B cell (primary cell): ENCODE data around the gene EIF2AK2. TPM values are rescaled to one million over a fixed set of nuclear protein-coding genes. Genes with fewer than 3 reads are reported as not detected.

Experiments
- ATAC-seq: fragments of 200-7000 bp; cut with Tn5 transposase; one replicate; pipeline ENCODE4 v1.10.0; 2021; ENCODE audit warnings: low read depth, mild to moderate bottlenecking, moderate number of reproducible peaks, moderate library complexity
- CTCF ChIA-PET: fragments of 350-600 bp; sonication (Branson Sonifier 250); formaldehyde crosslinking; loops from one replicate; lab custom pipeline; 2021; ENCODE audit warnings: antibody characterized with exemption, inconsistent platforms; lab: Charles Lee
- POLR2A ChIA-PET: fragments of 350-600 bp; sonication (Branson Sonifier 250); formaldehyde crosslinking; loops from one replicate; lab custom pipeline; 2021; ENCODE audit warnings: antibody characterized with exemption; lab: Charles Lee
- DNase-seq: peaks from one replicate; pipeline ENCODE4 v3.0.0; 2013
- H2AFZ ChIP-seq: 2 replicates; pipeline ENCODE4 v1.6.1; 2012; ENCODE audit warnings: mild to moderate bottlenecking, low read depth, low read length; ENCODE audit not compliant: insufficient read depth, poor library complexity, severe bottlenecking
- H3K27ac ChIP-seq, 2 donors: 1 replicate in 1 of 2; 2 replicates in 1 of 2; pipeline ENCODE4 v1.5.1; 2012 to 2013; ENCODE audit warnings: low read length in 2 of 2, mild to moderate bottlenecking in 2 of 2, moderate library complexity in 1 of 2
- H3K27me3 ChIP-seq, 4 experiments: fragments of 200-600 bp in 1 of 4; sonication (generic) in 1 of 4; replicated peaks in 1 of 4; 1 replicate in 2 of 4; 2 replicates in 2 of 4; pipeline versions ENCODE4 v1.6.1 to v1.7.0; 2013 to 2016; ENCODE audit warnings: low read length in 3 of 4, mild to moderate bottlenecking in 2 of 4, mixed read lengths in 1 of 4, moderate library complexity in 1 of 4; ENCODE audit not compliant: insufficient read depth in 4 of 4, control insufficient read depth in 3 of 4; ENCODE audit errors: control extremely low read depth in 1 of 4
- H3K36me3 ChIP-seq, 2 experiments: replicated peaks in 1 of 2; 1 replicate in 1 of 2; 2 replicates in 1 of 2; pipeline versions ENCODE4 v1.6.1 to v1.7.1; 2013; ENCODE audit warnings: low read length in 1 of 2; ENCODE audit not compliant: insufficient read depth in 2 of 2, control insufficient read depth in 1 of 2; ENCODE audit errors: control extremely low read depth in 1 of 2, extremely low read depth in 1 of 2
- H3K4me1 ChIP-seq, 2 donors: fragments of 200-600 bp in 1 of 2; sonication (generic) in 1 of 2; 1 replicate in 1 of 2; 2 replicates in 1 of 2; pipeline versions ENCODE4 v1.5.1 to v1.6.1; 2013 to 2017; ENCODE audit warnings: low read length in 2 of 2; ENCODE audit not compliant: control insufficient read depth in 2 of 2, insufficient read depth in 2 of 2
- H3K4me2 ChIP-seq: replicated peaks from 2 replicates; pipeline ENCODE3; 2012; ENCODE audit warnings: mild to moderate bottlenecking, low read depth, low read length; ENCODE audit not compliant: poor library complexity, severe bottlenecking
- H3K4me3 ChIP-seq, 5 experiments: fragments of 200-600 bp in 1 of 5; sonication (generic) in 1 of 5; 1 replicate in 3 of 5; 2 replicates in 2 of 5; pipeline versions ENCODE4 v1.5.1 to v1.7.0; 2011 to 2016; ENCODE audit warnings: low read length in 4 of 5, mild to moderate bottlenecking in 4 of 5, low read depth in 2 of 5, control low read depth in 1 of 5, moderate library complexity in 1 of 5; ENCODE audit not compliant: insufficient read depth in 1 of 5; ENCODE audit errors: control extremely low read depth in 1 of 5, extremely low read depth in 1 of 5
- H3K79me2 ChIP-seq: fragments of 200-600 bp; sonication (generic); one replicate; pipeline ENCODE4 v1.6.0; 2016; ENCODE audit warnings: low read length; ENCODE audit not compliant: control insufficient read depth, insufficient read depth
- H3K9ac ChIP-seq: fragments of 200-600 bp; sonication (generic); 2 replicates; pipeline ENCODE4 v1.6.1; 2017; ENCODE audit warnings: mild to moderate bottlenecking, low read length, moderate library complexity
- H3K9me3 ChIP-seq, 3 donors: one replicate each; pipeline versions ENCODE4 v1.6.1 to v1.7.1; 2013; ENCODE audit warnings: low read length in 2 of 3; ENCODE audit not compliant: control insufficient read depth in 2 of 3, insufficient read depth in 1 of 3; ENCODE audit errors: control extremely low read depth in 1 of 3
- H4K20me1 ChIP-seq: 2 replicates; pipeline ENCODE4 v1.6.0; 2012; ENCODE audit warnings: mild to moderate bottlenecking, low read length; ENCODE audit not compliant: insufficient read depth, control insufficient read depth, poor library complexity, severe bottlenecking
- H3K27ac Mint-ChIP-seq: one replicate; pipeline ENCODE4 v1.8.0; 2021; ENCODE audit warnings: mixed read lengths
- H3K27me3 Mint-ChIP-seq: one replicate; pipeline ENCODE4 v1.8.0; 2021; ENCODE audit warnings: mixed read lengths
- H3K4me1 Mint-ChIP-seq: one replicate; pipeline ENCODE4 v1.8.0; 2021; ENCODE audit warnings: mixed read lengths
- H3K4me3 Mint-ChIP-seq: one replicate; pipeline ENCODE4 v1.8.0; 2021; ENCODE audit warnings: mixed read lengths
- H3K9me3 Mint-ChIP-seq: one replicate; pipeline ENCODE4 v1.8.0; 2022; ENCODE audit warnings: mixed read lengths; ENCODE audit not compliant: insufficient read depth
- EZH2 ChIP-seq: IDR thresholded peaks from 2 replicates; pipeline ENCODE4 v1.6.1; 2012; ENCODE audit warnings: borderline replicate concordance, low read depth, mild to moderate bottlenecking, moderate library complexity, low read length; ENCODE audit not compliant: insufficient read depth, poor library complexity, severe bottlenecking
- WGBS: methylation state at CpG from one replicate; pipeline ENCODE4 v1.1.5; 2013; ENCODE audit warnings: missing lambda C conversion rate; ENCODE audit not compliant: insufficient coverage; 5-methylcytosine and 5-hydroxymethylcytosine counted together
- intact Hi-C: fragments of 100-400 bp; cut with micrococcal nuclease; formaldehyde crosslinking; loops from one replicate; pipeline ENCODE4 v1.10.0; 2022
- polyA plus RNA-seq: library from polyadenylated mRNA; depleted of rRNA; stranded (reverse); fragments of >200 nt; gene quantifications from 2 replicates; pipeline ENCODE4 v1.2.3, GENCODE V29; 2012
- total RNA-seq, 2 donors: library from RNA; stranded (reverse); fragments of 120-200 nt in 1 of 2; gene quantifications; 1 replicate in 1 of 2; 2 replicates in 1 of 2; pipeline versions ENCODE4 v1.2.3 to v1.2.4, GENCODE V29; 2013 to 2022
- TF ChIP-seq, protein P1 (sequence below): fragments of 200-600 bp; IDR thresholded peaks from one replicate; pipeline ENCODE4 v1.8.0; 2022; ENCODE audit warnings: antibody characterized with exemption, mild to moderate bottlenecking

The EIF2AK2 gene
- total and polyA plus RNA-seq, 2 donors (not counting 1 experiment from before 2014, with no cell fraction given) = 6.5 to 36.9 TPM

DNA sequence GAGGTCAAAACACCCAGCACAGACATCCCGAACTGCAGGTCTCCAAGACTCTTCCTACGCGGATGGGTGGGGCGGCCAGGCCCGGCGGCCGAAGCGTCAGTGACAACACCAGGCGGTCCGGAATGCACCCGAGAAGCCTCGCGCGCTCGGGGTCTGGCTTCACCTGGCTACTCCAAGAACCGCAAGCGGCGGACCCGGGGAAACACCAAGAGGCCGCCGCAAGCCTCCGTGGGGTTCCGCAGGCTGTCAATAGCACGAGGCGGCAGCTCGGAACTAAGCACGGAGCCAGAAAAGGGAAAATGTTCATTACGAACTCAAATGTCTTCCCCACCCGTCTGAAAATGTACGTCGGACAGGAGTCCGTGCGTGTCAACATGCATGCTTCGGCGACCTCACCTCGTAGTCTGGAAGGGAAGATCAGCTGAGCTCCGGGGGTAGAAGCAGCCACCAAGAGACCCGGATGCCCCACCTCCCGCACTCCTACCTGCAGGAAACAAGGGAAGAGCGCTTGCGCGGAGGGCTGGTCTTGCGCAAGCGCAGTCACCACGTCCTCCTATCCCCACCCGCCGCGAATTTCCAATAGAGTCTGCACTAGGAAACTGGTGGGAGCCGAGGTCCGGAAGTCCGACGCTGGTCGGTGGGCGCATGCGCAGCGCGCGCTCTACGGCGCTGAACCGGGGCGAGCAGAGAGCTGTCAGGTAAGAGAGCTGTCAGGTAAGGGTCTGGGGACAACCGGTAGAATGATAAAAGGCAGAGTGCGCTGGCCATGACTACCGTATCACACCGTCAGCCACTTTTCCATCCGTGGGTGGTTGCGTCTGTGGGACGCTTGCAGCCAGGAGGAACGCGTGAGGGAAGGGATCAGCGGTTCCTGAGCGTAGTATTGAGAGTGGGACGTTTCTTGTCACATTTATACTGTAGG lies 72.6 kb downstream of the EIF2AK2 start, which contains the start of the genes GPATCH11 and HEATR5B:
TSS of gene GPATCH11 (plus strand) at position 646 of the 922 bp plus-strand sequence. CDS start 3,864 bp downstream, outside the sequence.
TSS of gene HEATR5B (minus strand) at position 500 of the 922 bp plus-strand sequence. CDS start 958 bp downstream, outside the sequence.
- H3K4me1 ChIP-seq = peaks cover 67 to 73% of the 10 kb centered on the region in 2 donors

More for the DNA sequence above, 72.6 kb downstream of the EIF2AK2 start, which contains the start of the genes GPATCH11 and HEATR5B:
- ChIA-PET CTCF (no interaction called here), POLR2A (interaction anchor here (1.2 kb wide), 1 partner anchor 73 kb away, joined by 4 read pairs; the partner anchor contains the start of gene EIF2AK2)
- peak within 1 kb of the TSS; percentile 76 for H3K4me3 Mint-ChIP-seq
- no peaks in the 10 kb centered on the region for H3K9me3 Mint-ChIP-seq
- peak within 1 kb of the TSS; percentile 84 for H3K27ac Mint-ChIP-seq
- Histone ChIP-seq H3K27me3 (no peaks in the 10 kb centered on the region), H4K20me1 (no peaks in the 10 kb centered on the region), H3K9me3 (no peaks in the 10 kb centered on the region), H3K36me3 (peaks cover 7 to 36% of the 10 kb centered on the region in 2 experiments), H3K27ac (peak within 1 kb of the TSS; percentile 69 to 91), H3K4me3 (peak within 1 kb of the TSS; percentile 75 to 93 (median 89)), H3K4me2 (peak within 1 kb of the TSS; percentile 73), H2AFZ (peak within 1 kb of the TSS; percentile 72), H3K79me2 (peaks cover 56% of the 10 kb centered on the region), H3K9ac (peak within 1 kb of the TSS; percentile 69)
- intact Hi-C loops = loop anchor here (1.0 to 5.0 kb wide), 7 partner anchors 72 to 308 kb away; partner anchors contain the start of genes CEBPZ, CEBPZOS, EIF2AK2 and NDUFAF7
- peak; percentile 81 for ATAC-seq
- H3K27me3 Mint-ChIP-seq = no peaks in the 10 kb centered on the region
- no peak for TF ChIP-seq EZH2
- TF ChIP-seq, protein P1, sequence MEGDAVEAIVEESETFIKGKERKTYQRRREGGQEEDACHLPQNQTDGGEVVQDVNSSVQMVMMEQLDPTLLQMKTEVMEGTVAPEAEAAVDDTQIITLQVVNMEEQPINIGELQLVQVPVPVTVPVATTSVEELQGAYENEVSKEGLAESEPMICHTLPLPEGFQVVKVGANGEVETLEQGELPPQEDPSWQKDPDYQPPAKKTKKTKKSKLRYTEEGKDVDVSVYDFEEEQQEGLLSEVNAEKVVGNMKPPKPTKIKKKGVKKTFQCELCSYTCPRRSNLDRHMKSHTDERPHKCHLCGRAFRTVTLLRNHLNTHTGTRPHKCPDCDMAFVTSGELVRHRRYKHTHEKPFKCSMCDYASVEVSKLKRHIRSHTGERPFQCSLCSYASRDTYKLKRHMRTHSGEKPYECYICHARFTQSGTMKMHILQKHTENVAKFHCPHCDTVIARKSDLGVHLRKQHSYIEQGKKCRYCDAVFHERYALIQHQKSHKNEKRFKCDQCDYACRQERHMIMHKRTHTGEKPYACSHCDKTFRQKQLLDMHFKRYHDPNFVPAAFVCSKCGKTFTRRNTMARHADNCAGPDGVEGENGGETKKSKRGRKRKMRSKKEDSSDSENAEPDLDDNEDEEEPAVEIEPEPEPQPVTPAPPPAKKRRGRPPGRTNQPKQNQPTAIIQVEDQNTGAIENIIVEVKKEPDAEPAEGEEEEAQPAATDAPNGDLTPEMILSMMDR = no peak
- H3K4me1 Mint-ChIP-seq = peaks cover 61% of the 10 kb centered on the region
- WGBS = under 1% methylated on average over 69 of the region's 74 CpGs
- peak; percentile 94 for DNase-seq
